AG20443 (cell line): ENCODE data around the gene CDH24.
A peak's percentile ranks its signal among the peaks of the same experiment; 100 is the strongest.

Source experiments
- DNase-seq: peaks from one replicate; pipeline ENCODE4 v3.0.0; 2012; ENCODE audit warnings: low spot score, mixed read lengths

The CDH24 gene

DNA sequence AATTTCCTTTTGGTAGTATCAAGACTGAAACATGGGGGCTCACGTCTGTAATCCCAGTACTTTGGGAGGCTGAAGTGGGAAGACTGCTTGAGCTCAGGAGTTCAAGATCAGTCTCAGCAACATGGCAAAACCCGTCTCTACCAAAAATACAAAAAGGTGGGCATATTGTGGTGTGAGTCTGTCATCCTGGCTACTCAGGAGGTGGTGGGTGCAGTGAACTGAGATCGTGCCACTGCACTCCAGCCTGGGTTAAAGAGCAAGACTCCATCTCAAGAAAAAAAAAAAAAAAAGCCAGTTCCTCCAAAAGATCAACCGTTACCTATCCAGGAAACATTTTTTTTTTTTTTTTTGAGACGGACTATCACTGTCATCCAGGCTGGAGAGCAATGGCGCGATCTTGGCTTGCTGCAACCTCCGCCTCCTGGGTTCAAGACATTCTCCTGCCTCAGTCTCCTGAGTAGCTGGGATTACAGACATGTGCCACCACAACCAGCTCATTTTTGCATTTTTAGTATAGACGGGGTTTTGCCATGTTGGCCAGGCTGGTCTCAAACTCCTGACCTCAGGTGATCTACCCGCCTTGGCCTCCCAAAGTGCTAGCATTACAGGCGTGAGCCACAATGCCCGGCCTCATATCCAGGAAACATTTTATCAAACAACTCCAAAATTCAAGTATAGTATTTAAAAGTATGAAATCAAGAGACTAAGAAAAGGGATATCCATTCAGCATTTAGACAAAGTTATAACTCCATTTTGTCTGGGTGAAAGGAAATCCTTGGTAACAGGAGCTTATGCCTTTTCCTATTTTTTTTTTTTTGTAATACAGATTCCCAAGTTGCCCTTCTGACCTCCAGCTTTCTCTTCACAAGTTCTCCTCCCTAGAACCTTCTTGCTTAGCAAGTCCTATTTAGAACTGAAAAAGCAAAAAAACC lies 34.2 kb upstream of the CDH24 start:
- DNase-seq, result no peak

DNA sequence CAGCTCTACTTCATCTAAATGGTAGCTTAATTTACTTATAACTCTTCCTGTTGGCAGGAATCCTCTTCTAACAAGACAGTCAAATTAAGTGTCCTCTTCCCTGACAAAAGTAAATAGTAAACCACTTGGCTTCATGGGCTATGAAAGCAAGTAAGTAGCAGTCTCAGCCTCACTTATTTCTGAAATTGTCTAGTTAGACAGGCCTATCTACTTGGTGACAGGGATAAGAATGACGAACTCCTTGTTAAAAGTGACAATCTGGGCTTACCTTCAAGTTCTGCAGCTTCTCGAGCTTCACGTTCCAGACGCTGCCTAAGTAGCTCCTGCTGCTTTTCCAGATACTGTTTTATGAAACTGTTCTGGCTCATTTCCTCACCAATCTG lies 32.9 kb upstream of the CDH24 start:
- no peak for DNase-seq

DNA sequence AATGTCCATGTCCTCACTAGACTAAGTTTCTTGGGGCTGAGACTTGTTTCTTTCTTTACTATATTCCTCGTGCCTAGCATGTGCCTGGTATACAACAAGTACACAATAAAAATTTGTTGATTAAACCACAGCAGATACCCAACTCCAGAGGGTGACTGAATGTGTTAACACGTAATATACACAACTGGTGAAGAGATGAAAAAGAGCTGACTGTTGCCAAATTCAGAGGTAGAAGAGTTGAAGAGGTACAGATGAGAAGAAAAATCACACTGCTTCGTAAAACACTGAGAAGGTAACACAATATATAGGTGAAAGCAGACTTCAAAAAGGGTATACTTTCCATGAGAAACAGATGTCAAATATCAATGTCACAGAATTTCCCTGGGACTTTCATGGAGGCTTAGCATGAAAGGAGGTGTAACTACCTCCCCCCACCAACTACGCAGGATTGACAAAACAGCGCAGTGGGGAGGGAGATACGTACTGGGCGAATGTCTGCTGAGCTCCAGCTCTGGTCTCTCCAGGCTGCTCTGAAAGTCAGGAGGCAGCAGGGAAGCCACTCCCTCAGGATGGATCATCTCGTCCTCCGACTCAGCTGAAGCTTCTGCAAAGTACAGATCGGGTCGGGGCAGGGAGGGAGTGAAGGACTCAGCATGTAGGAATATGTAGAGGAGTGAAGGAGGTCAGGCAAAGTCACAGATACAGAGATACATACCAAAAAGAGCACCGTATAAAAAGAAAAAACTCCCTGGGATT lies 32.4 kb upstream of the CDH24 start:
- no peak for DNase-seq

DNA sequence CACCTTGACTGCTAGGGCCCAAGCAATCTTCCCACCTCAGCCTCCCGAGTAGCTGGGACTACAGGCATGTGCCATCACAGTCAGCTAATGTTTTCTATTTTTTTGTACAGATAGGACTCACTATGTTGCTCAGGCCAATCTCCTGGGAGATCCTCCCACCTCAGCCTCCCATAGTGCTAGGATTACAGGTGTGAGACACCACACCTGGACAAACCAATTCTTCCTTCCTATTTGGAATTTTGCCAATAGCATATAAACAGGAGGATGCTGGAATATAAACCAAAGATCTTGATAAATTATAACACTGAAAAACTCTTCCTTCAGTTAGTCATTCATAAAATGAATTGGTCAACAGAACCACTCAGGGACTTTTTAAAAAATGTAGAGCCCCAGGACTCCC lies 29.2 kb upstream of the CDH24 start:
- no peak for DNase-seq

DNA sequence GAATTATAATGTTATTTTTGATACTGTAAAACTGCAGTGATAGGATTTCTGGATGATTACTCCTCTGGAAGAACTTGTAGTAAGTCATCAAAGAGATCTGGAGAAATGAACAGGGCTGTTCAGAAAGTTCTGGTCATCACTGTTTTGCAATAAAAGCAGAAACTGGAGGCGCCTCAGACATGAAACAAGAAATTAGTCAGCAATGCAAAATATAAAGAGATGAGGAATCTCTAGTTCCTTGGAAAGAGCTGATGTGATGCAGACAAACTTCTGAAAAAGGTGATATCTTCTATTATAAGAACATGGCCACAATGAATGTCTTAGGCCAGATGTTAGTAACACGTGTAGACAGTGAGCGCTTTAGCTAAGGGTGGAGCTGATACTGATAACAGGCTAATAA lies 28.1 kb upstream of the CDH24 start:
- peak; percentile 21 for DNase-seq

DNA sequence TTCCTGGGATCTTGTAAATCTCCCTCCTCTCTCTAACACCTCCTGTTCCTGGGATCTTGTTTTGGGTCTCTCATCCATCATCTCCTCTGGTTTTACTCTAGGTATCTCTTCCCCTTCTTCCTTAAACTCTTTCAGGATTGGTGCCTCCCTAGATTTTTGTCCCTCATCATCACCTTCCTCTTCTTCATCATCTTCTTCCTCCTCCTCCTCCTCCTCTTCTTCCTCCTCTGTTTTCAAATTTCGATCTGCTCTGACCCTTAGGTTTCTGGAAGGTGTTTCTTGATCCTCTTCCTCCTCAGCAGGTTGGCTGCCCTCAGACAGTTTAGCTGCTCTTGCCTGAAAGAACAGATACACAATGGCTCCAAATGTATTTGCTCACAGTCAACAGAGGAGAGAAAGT lies 23.2 kb upstream of the CDH24 start:
- no peak for DNase-seq

DNA sequence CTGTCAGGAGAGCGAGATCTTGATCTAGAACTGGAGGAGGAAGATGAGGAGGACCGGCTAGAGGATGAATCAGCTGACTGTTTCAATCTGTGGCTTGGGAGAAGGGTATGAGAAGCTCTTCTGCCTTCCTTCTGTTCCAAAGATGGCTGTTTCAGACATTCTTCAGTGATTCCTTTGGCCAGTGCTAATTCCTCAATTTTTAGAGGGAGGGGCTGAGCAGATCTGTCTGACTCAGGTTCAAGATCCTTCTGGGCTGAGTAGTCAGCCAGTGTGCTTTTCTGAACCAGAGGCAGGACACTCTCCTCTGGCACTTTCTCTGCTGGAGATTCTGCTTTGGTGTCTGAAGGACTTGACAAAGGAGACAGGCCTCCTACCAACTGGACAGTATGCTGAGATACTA lies 22.4 kb upstream of the CDH24 start:
- peak; percentile 58 for DNase-seq

DNA sequence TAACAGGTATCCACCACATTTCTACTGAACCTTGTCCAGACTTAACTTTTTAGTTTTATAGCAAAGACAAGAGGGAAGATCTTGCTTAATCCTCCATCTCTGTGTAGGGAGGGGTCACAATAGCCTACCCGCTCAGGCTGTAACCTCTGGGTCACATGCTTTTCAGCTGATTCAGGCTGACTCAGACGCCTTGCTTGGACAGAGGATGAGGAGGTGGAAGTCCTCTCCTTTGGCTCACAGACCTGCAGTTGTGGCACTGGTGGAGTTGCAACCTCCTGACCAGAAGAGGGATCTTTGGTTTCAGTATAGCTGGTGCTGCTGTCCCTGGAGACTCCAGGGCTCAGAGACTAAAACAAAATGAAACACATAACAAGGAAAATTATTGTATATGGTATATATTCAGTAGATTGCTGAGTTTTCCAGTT lies 21.4 kb upstream of the CDH24 start:
- DNase-seq, result peak; percentile 89

DNA sequence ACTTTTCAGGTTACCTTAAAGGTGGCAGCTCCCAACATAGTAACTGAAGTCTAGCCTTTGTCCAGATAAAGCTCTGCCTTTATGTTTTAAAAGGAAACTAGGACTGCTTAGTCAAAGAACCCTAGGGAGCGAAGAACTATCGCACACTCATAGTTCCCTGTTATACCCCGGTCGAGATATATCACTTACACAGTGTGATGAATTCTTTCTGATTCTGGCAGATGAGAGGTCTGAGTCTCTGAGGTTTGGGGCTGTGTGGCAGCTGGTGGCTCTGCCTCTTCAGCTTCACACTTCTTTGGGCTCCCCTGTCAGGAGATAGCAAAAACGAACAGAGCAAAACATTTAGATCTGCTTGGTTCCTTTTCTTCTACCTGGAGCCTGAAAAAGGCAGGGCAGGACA lies 20.6 kb upstream of the CDH24 start:
- DNase-seq, result no peak

DNA sequence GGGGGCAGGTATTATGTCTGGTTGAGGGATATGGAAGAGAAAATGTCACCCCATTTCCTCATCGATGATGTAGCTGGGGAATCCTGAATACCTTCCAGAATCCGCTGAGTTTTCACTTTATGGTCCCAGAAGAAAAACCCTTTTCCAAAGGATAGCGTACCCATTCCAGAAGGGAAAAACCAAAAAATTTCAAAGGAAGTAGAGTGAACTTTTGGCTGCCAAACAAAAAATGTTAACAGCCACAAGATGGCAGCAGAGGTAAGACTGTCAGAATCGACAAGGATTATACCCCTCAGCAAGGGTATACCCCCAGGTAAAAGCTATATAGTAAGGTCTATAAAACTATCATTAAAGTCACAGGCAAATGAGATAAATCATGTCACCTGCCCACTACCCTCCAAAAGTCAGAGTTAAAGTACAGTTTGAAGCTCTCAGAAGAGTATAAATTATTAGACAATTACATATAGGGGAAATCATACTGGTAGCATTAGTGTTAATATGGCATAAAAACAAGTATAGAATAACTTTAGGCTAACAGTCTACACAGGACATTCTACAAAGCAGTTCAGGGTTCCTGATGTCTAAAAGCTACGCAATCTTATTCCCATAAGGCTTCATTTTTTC lies 19.6 kb upstream of the CDH24 start:
- DNase-seq, result peak; percentile 23

DNA sequence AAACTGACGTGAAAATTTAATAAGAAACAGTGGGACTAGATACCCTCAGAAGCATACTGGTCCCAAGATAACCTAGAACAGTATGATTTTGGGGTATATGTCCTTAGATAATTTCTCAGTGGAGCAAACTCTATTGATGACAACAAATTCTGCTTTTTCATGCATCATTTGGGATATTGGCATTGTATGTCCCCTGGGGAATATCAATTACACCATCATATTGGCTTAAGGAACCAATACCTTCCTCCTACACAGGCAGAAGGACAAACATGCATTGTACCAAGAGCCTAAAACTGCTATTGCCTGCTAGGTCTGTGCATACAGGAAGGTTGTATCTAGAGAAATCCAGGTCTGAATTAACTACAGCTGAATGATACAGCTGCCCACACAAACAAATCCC lies 17.6 kb upstream of the CDH24 start:
- no peak for DNase-seq

DNA sequence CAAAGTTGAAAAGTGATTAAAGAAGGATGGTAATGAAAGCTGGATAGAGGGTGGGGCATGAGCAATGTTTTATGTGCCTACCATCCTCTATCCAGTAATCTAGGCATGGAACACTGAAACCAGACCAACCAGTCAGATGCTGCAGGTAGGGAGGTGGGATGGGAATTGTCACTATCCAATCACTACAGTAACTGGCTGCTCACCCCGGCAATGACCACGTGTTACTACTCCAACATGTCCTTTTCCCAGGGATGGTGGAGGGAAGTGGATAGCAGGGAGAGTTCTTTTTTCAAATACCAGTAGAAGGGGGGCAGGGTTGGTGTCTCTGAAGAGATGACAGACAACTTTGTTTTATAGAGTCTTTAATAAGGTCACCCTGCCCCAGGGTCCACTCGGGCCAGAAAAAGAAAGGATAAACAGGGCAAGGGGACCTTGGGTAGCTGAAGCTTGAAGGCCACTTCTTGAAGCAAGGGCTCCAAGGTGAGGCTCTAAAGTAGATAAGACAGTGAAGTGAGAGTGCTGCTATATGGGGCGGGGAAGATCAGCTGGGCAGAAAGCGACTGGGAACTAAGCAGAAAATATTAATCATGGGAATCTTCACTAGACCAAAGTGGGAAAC lies 14.7 kb upstream of the CDH24 start:
- DNase-seq, result no peak

DNA sequence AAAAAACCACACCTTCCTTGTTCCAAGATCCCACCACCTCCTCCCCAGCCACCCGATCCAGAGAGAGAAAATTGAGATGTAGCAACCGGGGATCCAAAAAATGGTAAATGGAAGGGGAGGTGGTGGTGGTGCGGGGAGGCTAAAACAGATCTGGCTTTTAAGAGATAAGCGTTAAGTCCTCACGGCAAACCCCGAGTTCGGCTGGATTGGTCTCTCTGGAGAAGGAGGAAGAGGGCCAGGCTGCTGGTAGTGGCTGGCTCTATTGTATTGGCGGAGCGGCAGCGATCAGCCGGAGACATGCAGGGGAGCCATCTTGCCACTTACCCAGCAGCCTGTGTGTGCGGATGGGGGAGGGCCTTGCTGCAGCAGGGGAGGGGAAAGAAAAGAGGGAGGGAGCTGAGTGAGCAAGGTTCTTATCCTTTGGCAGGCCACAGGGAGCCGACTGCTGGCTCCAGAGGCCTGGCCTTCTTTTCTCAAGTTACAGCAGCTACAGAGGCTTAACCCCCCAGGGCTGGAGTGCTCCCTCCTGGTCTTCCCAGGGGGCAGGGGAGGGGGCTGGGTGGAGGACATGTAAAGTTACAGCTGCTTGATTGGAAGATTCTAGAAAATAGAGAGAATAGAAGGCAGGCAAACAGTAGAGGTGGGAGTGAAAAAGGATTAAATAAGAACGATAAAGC lies 14.1 kb upstream of the CDH24 start:
- DNase-seq, result peak; percentile 94

DNA sequence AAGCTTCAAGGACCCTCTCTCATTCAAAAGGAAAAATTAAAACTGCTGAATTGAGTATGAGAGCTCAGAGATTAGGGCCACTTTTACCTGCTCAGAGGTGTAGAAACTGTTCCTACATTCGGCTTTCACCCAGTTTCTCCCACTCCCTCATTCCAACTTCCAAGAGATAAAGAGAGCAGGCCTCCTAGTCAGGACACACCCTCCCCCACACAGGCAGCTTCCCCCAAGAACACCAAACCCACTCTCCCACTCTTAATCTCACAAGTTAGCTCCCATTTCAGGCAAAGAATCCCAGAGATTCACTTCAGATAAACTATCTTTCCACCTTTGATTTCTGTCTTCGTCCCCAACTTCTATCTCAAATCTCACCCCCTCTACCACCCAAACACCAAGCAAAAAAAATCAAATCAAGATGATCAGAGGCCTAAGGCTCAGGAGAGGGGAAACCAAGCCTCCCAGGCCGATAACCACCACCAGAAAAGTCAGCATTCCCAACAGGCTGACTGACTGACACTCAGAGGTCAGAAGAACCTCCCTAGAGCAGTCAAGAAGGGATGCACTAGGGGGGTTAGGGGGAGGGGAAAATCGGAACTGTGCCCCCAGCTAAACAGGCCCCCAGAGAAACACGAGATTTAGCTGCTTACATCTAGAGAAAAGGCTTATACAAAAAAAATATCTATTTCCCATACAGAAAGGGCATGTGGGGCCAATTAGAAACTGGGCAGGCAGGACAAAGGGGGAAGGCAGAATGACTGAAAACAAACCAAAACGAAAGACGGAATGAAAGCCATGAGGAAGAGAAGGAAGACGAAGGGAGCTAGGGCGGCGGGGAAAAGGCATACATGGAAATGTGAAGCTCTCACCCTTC lies 13.2 kb upstream of the CDH24 start:
- DNase-seq, result no peak

DNA sequence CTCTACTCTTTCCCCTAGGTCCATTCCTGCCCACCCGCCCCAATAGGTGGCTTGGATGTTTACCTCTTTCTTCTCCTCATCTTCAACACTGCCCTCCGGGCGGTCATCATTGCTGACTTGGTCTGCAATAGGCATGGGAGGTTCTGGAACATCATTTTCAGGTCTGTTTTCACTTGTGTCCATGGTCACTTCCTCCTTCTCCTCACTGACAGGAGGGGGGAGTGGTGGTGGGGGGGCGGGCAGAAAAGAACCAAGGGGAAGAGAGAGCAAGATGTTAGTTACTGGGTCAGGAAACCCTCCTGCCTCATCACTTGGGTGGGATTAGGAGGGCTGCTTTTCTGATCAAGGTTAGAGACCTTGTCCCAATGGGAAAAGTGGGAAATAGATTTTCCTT lies 12.1 kb upstream of the CDH24 start:
- DNase-seq, result no peak

DNA sequence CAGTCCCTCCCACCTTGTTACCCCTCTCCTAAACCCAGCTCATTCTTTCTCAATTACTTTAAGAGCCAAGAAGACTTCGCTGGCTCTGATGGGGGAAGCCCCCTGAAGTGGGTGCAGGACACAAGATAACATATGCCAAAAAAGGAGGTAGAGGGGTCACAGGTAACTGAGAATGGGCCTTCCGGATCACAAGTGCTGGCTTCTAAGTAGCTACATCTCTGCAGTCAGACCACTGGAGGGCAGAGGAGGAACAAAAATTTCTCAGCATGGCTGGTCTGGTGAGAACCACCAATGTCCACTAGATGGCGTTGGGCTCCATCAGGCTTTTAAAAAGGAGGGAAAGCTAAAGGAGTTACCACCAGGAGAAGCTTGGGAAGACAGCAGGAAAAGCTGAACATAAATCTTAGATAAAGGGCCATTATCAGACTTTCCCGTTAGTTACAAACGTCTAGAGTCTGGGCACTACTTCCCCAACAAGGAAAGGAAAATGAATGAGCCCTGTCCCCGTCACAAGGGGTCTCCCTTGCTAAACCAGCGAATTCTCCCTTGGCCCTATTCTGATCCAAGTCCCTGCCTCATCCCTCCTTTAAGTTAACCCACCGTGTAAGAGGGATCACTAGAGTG lies 11.6 kb upstream of the CDH24 start:
- peak; percentile 90 for DNase-seq

DNA sequence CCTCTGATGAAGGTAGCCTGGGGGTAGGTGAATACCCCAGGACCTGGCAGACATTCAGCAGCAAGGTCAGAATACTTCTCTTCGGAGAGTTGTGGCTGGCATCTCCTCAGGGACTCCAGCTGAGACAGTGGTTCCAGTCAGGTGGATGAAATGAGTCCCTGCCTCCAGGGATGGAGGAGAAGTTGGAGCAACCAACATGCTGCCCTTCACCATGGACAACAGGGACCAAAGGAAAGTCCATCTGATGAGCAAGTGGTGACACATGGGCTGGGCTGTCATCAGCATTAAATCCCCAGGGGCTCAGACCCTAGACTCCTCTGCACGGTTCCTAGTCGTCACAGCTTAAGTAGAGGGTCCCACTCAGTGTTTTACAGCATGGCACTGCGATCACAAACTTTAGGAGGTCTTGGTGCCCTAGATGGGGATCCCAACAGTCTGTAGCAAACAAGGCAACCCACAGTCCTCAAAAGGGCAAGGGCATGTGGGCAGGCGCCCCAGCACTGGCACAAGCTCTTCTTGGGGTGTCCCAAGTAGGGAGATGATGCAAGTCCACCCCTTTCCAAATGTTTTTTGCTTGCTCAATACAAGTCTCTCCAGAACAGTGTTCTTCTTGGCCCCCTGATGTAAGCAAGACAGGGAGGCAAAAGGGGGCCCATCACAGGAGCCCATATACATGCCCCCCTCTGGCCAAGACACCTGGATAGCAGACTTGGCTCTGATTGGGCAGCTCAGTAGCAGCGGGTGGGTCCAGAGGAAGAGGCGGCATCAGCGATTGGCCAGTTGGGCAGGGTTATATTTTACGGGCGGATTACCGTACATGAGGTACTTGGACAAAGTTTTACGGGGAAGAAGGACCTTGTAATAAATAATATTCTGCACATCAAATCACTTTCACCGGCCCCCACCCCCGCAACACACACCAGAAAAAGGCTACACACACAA lies 10.8 kb upstream of the CDH24 start:
- DNase-seq, result no peak

DNA sequence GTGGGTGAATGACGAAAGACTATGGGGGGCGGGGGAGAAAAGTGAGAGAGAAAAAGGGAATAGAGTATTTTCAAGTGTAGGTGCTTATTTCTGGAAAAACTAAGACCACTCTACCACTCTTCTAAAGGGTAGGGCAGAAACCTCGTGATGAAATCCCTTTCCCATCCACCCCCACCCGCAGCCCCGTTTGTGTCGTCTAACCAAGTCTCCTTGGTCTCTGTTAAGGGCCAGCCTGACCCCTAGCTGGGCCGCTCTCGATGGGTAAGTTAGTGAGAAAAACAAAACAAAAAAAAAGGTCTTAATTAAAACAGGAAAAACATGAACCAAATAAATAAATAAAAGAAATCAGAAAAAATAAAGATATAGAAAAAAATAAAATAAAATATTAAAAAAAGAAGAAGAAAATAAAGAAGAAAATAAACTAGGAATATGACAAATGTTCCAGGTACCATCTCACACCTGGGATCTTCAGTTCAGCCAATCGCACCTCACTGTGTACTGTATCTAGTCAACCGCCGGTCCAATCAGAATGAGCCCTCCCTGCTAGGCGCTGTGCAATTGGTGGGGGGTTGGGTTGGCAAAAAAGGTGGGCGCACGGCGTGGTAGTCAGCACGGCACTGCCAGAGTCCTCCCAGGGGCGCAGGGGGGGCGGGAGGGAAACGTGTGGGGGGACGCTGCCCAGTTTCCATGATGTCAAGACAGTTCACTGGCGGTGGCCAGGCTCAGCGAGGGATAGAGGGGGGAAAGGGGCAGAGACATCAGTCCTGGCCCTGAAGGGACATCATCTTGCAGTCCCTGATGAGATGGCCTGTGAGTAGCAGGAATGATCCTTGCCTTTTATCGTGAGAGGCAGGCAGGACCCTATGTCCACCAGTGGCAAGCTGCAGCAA lies 9.8 kb upstream of the CDH24 start:
- DNase-seq, result no peak
